Keratinocyte (primary cell): Measurements from ENCODE around the gene FXR1. TPM values are rescaled to one million over a fixed set of nuclear protein-coding genes. Genes with fewer than 3 reads are reported as not detected.

Experiments
- DNase-seq: peaks from one replicate; pipeline ENCODE4 v3.0.0-alpha.2; 2011; ENCODE audit warnings: low read depth, missing footprints, low spot score
- FAIRE-seq: peaks from 2 replicates; lab custom pipeline; 2011; peaks lifted over from hg19 to GRCh38; lab: Jason Lieb, UNC
- H2AFZ ChIP-seq: 2 replicates; pipeline ENCODE4 v1.6.0; 2012; ENCODE audit warnings: low read length, control low read depth, inconsistent platforms; ENCODE audit not compliant: control insufficient read depth
- H3K27ac ChIP-seq: 2 replicates; pipeline ENCODE4 v1.5.1; 2011; ENCODE audit warnings: low read length; ENCODE audit not compliant: control insufficient read depth, insufficient read depth
- H3K27me3 ChIP-seq: 3 replicates; pipeline ENCODE4 v1.6.0; 2011; ENCODE audit warnings: low read length; ENCODE audit not compliant: control insufficient read depth, insufficient read depth; ENCODE audit errors: extremely low read depth
- H3K36me3 ChIP-seq, 2 experiments: 2 replicates in 1 of 2; 3 replicates in 1 of 2; pipeline ENCODE4 v1.5.1; 2011; ENCODE audit warnings: low read length in 2 of 2, mild to moderate bottlenecking in 1 of 2; ENCODE audit not compliant: control insufficient read depth in 2 of 2, insufficient read depth in 2 of 2; ENCODE audit errors: extremely low read depth in 1 of 2
- H3K4me1 ChIP-seq: 3 replicates; pipeline ENCODE4 v1.5.1; 2011; ENCODE audit warnings: low read length; ENCODE audit not compliant: control insufficient read depth, insufficient read depth; ENCODE audit errors: extremely low read depth
- H3K4me2 ChIP-seq: 3 replicates; pipeline ENCODE4 v1.6.0; 2011; ENCODE audit warnings: low read depth, low read length; ENCODE audit not compliant: control insufficient read depth, insufficient read depth; ENCODE audit errors: extremely low read depth
- H3K4me3 ChIP-seq, 3 experiments: fragments of 200-600 bp in 1 of 3; sonication (generic) in 1 of 3; 2 replicates in 2 of 3; 3 replicates in 1 of 3; pipeline ENCODE4 v1.5.1; 2011 to 2016; ENCODE audit warnings: low read length in 3 of 3, mild to moderate bottlenecking in 3 of 3, control low read depth in 2 of 3, inconsistent platforms in 1 of 3, low read depth in 1 of 3, mixed read lengths in 1 of 3, mixed run types in 1 of 3, moderate library complexity in 1 of 3; ENCODE audit not compliant: control insufficient read depth in 2 of 3, insufficient read depth in 2 of 3; ENCODE audit errors: extremely low read depth in 1 of 3
- H3K79me2 ChIP-seq: 2 replicates; pipeline ENCODE4 v1.6.0; 2012; ENCODE audit warnings: low read length; ENCODE audit not compliant: control insufficient read depth, insufficient read depth
- H3K9ac ChIP-seq: 3 replicates; pipeline ENCODE4 v1.6.0; 2011; ENCODE audit warnings: low read length; ENCODE audit not compliant: control insufficient read depth, insufficient read depth; ENCODE audit errors: extremely low read depth
- H3K9me1 ChIP-seq: 3 replicates; pipeline ENCODE4 v1.6.0; 2011; ENCODE audit warnings: low read length; ENCODE audit not compliant: control insufficient read depth, insufficient read depth; ENCODE audit errors: extremely low read depth
- H3K9me3 ChIP-seq: 2 replicates; pipeline ENCODE4 v1.5.1; 2012; ENCODE audit warnings: low read depth, low read length; ENCODE audit not compliant: control insufficient read depth
- H4K20me1 ChIP-seq: 3 replicates; pipeline ENCODE4 v1.6.0; 2011; ENCODE audit warnings: low read length; ENCODE audit not compliant: control insufficient read depth, insufficient read depth; ENCODE audit errors: extremely low read depth
- CTCF ChIP-seq, 3 experiments: IDR thresholded peaks in 1 of 3; conservative IDR thresholded peaks in 1 of 3; optimal IDR thresholded peaks in 1 of 3; 2 replicates in 2 of 3; 3 replicates in 1 of 3; pipeline versions ENCODE3 to v1.5.1; 2011; ENCODE audit warnings: low read length in 3 of 3, mild to moderate bottlenecking in 3 of 3, moderate library complexity in 2 of 3, control low read depth in 1 of 3, inconsistent platforms in 1 of 3; ENCODE audit not compliant: insufficient read depth in 2 of 3; ENCODE audit errors: extremely low read depth in 1 of 3
- EZH2 ChIP-seq: IDR thresholded peaks from one replicate; pipeline ENCODE4 v1.6.1; 2012; ENCODE audit warnings: inconsistent platforms, mild to moderate bottlenecking, low read length, moderate library complexity
- dilution Hi-C: fragments of 300-500 bp; cut with MboI; formaldehyde crosslinking; loops from one replicate; pipeline ENCODE4 v1.7.0; 2020; ENCODE audit warnings: low sequenced_read_pairs; ENCODE audit not compliant: extremely low pct_ligation_motif_present
- polyA plus RNA-seq, 5 experiments: library from polyadenylated mRNA; depleted of rRNA in 3 of 5; stranded (reverse) in 3 of 5; stranded (forward) in 1 of 5; unstranded in 1 of 5; fragments of >200 nt; gene quantifications; 1 replicate in 1 of 5; 2 replicates in 3 of 5; 3 replicates in 1 of 5; pipeline versions ENCODE4 v1.2.1 to v1.2.3, GENCODE V29; 2011 to 2012; ENCODE audit warnings: missing spikeins in 2 of 5, low read depth in 1 of 5, low replicate concordance in 1 of 5

Gene FXR1
- polyA plus RNA-seq, 1 donor (not counting 4 experiments of a cell fraction or from before 2014, with no cell fraction given), result 125 TPM

- peaks cover 15% of the 10 kb centered on the region for H3K4me1 ChIP-seq
- peaks cover 0 to 3% of the 10 kb centered on the region in 2 experiments for H3K36me3 ChIP-seq
- H3K27me3 ChIP-seq, result no peaks in the 10 kb centered on the region
- H3K9me3 ChIP-seq, result no peaks in the 10 kb centered on the region
- H3K9ac ChIP-seq, result peak overlapping the region; percentile 99
- TF ChIP-seq EZH2 (no peak), CTCF (optimal IDR thresholded peaks at IDR 0.05 in 1 of 3, IDR thresholded peaks at IDR 0.05 in 1 of 3, conservative IDR thresholded peaks at IDR 0.05 in 1 of 3; ENCODE audit: extremely low read depth in 1 of 3, insufficient read depth in 2 of 3, low read length in 3 of 3) (no peak)
- H3K9me1 ChIP-seq, result no peaks in the 10 kb centered on the region
- peaks cover 7% of the 10 kb centered on the region for H4K20me1 ChIP-seq
- no peak for DNase-seq
- peak overlapping the region; percentile 91 for H2AFZ ChIP-seq
- dilution Hi-C loops, result no loop called here
- H3K79me2 ChIP-seq, result peaks cover 44% of the 10 kb centered on the region
- H3K4me3 ChIP-seq, result peak overlapping the region; percentile 88 to 92 (median 92)
- FAIRE-seq, result no peak
- peak overlapping the region; percentile 97 for H3K27ac ChIP-seq
- peak overlapping the region; percentile 83 for H3K4me2 ChIP-seq
Measured at GRCh38 chr3:180911876-180912303, 580 bp upstream of the FXR1 start.

DNA sequence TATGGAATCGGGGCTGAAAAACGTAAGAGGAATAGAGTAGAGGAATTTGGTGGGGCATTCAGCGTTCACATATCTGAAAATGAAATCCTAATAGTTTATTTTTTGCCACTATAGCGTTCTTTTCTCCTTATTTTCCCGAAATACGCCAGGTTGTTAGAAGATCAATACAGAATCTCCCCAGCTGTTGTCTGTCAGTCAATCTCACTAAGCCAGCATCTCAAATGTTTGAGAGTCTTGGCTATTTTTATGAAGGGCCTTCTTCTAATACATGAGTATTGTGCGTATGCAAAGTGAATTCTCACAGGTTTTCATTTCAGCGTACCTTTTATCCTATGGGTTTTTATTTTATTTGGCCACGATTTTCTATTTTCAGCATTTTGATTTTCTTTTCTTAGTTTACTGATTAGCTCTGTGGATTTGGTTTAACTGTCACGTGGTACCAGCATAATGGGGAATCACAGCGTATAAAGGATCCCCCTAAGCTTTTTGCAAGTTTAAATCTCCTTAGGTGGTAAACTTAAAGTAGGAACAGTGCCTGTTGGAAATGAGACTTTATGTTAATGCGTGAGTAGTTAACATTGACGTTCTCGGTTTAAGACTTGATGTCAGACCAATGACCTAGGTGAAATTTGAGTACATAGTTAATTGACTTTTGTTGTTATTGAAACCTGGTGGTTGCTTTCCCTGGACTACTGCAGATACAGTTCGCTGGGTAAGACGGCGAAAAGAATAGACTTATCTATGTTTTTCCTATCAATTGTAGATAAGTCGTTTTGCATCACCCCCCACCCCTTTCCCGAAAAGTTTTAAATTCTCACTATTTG is 1.3 kb downstream of the FXR1 start:
- Histone ChIP-seq H3K9me3 (no peaks in the 10 kb centered on the region), H3K36me3 (peaks cover 0 to 3% of the 10 kb centered on the region in 2 experiments), H4K20me1 (peaks cover 7% of the 10 kb centered on the region), H3K9me1 (no peaks in the 10 kb centered on the region), H3K27ac (peak overlapping the region; percentile 97), H3K79me2 (peaks cover 62% of the 10 kb centered on the region), H3K4me1 (peaks cover 15% of the 10 kb centered on the region), H2AFZ (no peak overlapping the region), H3K4me2 (peak overlapping the region; percentile 80), H3K9ac (peak overlapping the region; percentile 99), H3K27me3 (no peaks in the 10 kb centered on the region), H3K4me3 (peak overlapping the region; percentile 88 to 92 (median 92))
- FAIRE-seq (peak; percentile 17), DNase-seq (no peak)
- dilution Hi-C loops, result no loop called here
- TF ChIP-seq EZH2 (no peak), CTCF (optimal IDR thresholded peaks at IDR 0.05 in 1 of 3, IDR thresholded peaks at IDR 0.05 in 1 of 3, conservative IDR thresholded peaks at IDR 0.05 in 1 of 3; ENCODE audit: extremely low read depth in 1 of 3, insufficient read depth in 2 of 3, low read length in 3 of 3) (no peak)
